DMS153 treated with DMSO at 0.1 percent for 48 hours (cell line): Measurements from ENCODE around the gene PA2G4.
"Not testable (repeated sequence)": the region's sequence is repeated elsewhere in the genome, so short reads cannot be mapped to it uniquely, and the experiment has no call there.

Source experiments
- DNase-seq: peaks from one replicate; lab custom pipeline; 2025; ENCODE audit not compliant: unreplicated experiment; lab: John Stamatoyannopoulos, UW

The PA2G4 gene

DNA sequence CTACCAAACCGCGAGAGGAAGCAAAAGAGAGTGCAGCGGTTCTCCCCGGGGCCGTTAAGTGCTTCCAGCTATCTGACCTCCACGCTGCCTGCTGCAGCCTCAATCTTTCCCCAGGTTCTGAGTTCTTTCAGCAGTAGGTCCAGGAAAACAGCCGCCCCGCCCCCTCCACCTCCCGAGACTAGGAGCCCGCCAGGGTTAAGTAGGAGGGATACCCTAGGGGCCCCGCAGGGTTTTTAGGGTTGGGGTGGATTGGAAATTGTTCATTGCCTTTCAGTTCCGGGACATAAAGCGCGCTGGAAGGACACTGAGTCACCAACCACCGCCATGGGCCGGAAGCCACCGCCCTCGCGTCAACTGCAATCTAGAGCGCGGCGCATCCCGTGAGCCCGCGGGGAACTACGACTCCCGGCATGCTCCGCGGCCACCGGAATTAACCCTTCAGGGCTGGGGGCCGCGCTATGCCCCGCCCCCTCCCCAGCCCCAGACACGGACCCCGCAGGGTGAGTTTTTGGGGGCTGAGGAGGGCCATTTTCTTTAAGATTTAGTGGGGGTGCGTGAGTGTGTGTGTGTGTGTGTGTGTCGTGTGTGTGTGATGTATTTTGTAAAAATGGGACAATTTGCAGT, 47.9 kb downstream of the PA2G4 start, which contains the start of gene MYL6B:
Gene MYL6B (plus strand): TSS at position 456 of the 624 bp plus-strand sequence. CDS start 1,332 bp downstream, outside the sequence.
- peak; percentile 90 for DNase-seq

DNA sequence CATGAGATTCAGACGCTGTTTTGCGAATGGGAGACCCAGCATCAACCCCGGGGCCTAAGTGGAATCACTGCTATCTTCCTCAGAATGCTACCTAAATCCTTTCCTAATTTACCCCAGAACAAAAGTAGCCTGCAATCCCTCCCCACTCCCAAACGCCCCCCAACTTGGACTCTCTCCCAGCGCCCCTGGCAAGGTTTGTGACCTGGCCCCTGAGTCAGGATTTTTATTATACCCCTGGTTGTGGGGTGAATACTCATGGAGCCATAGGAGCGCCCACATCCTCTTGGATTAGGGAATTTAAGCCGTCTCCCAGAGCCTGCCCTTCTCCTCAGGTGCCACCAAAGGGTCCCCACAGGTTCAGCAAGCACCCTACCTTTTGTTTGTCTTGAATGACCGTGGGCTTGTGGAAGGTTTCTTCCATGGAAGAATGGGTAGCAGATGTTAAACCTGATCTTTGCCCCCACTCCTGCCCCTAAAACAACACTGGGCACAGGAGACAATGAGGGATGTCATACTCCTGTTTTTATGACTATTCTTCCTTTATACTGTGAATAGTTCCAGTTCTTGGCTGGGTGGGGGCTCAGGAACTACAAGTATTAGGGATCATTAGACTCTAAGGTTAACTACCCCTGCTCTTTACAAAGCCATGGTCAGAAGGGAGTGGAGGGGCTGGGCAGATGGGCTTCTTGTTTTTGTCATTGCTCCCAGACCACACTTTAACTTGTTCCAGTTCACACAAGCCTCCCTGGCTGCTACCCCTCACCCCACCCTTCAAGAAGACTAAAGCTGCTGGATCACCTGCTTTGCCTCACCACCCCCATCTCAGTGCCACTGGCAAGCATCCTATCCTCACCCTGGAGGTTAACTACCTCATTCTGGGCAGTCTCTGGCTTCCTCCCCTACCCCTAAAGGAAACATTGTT, 48.7 kb downstream of the PA2G4 start:
- no peak for DNase-seq

DNA sequence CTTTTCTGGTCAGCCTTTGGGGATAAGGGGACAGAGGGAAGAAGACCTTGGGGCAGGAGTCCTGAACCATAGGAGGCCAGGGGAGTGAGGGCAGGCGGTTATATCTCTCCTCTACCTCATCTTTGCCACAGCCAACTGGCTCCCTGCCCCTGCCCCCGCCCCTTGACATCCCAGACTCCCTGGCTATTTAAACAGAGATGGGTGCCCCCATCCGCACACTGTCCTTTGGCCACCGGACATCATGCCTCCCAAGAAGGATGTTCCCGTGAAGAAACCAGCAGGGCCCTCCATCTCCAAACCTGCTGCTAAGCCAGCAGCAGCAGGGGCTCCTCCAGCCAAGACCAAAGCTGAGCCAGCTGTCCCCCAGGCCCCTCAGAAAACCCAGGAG, 49.3 kb downstream of the PA2G4 start:
- no peak for DNase-seq

DNA sequence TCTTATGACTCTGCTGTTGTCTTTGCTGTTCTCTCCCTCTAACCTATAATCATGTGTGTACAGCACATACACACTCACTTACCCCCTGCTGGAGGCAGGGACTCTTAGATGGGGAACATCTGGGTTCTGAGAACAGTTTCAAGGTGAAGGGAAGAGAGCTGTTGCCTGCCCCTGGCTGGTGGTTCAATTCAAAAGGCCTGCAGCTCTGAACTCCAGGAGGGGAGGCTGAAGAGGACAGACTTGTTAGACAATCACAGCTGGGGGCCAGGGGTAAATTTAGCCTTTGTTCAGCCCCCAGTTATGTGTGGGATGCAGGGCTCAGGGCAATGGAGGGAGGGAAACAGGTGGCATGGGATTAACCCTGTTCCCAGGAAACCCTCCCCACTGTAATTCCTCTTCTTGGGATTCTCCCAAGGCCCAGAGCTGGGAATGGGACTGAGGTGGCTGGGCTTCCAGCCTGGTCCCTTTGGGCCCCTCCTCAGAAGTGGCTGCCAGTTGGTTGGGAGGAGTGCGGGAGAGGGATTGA, 50.0 kb downstream of the PA2G4 start:
- DNase-seq: no peak

DNA sequence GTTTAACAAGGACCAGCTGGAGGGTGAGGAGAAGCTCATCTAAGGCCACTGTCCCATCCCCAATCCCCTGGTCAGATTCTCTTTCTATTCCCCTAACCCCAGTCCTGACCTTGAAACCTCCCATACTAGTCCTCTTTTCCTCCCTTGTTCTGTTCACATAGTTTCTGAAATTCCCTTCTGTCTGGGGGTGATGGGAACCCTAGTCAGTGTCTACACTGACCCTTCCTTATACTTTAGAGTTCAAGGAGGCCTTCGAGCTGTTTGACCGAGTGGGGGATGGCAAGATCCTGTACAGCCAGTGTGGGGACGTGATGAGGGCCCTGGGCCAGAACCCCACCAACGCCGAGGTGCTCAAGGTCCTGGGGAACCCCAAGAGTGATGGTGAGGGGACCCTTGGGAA, 50.5 kb downstream of the PA2G4 start:
- DNase-seq: no peak

DNA sequence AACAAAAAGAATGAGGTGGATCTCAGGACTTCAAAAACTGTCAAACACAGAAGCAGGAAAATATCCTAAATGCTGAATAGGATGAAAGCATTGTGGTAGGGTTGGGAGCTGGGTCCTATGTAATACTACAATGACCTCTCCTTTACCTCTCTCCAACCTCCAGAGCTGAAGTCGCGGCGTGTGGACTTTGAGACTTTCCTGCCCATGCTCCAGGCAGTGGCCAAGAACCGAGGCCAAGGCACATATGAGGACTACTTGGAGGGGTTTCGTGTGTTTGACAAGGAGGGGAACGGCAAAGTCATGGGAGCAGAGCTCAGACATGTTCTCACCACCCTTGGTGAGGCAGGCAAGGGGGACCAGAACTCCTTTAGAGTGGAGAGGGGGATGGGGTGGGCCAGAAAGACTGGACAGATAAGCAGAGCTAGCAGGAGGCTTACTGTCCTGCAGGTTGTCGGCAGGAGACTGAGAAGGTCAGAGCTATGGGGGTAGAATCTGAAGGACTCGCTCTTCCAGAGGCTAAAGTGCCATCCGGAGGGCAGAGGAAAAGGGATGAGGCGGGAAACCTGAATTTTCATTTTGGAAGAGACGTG, 51.0 kb downstream of the PA2G4 start:
- DNase-seq: no peak

DNA sequence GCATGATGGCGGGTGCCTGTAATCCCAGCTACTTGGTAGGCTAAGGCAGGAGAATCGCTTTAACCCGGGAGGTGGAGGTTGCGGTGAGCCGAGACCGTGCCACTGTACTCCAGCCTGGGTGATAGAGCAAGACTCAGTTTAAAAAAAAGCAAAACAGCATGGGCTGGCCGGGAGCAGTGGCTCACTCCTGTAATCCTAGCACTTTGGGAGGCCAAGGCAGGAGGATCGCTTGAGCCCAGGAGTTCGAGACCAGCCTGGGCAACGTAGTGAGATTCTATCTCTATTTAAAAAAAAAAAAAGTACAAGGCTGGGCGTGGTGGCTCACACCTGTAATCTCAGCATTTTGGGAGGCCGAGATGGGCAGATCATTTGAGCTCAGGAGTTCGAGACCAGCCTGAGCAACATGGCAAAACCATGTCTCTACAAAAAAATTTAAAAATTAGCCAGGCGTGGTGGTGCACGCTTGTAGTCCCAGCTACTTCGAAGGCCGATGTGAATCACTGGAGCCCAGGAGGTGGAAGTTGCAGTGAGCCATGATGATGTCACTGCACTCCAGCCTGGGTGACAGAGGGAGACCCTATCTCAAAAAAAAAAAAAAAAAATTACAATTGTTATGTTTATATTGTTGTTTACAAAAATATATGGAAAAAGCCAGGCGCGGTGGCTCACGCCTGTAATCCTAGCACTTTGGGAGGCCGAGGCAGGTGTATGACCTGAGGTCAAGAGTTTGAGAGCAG, 52.3 kb downstream of the PA2G4 start:
- not testable (repeated sequence) for DNase-seq

DNA sequence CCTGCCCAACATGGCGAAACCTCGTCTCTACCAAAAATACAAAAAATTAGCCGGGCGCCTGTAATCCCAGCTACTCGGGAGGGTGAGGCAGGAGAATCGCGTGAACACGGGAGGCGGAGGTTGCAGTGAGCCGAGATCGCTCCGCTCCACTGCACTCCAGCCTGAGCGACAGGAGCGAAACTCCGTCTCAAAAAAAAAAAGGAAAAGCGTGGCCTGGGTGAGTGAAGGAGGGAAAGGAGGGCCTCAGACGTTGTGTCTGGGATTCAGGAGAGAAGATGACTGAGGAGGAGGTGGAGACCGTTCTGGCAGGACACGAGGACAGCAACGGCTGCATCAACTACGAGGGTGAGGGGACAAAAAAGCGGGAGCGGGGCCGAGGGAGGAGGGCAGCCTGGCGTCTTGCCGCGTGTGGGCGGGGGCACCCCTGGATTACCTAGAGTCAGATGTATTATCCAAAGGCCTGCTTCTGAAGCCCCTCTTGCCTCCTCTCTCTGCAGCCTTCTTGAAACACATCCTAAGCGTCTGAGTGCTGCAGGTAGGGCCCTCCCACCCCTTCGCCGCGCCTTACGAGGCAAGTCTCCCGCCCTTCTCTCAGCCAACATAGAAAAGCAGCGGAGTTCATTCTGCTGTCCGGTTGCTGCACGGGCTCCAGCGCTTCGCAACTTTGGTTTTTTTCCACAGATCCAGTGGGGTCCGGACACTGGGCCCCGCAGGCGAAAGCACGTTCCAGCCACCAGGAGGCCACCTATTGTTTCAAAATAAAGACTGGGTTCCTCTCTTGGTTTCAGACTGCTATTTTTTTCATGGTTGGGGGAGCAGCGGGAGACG, 53.1 kb downstream of the PA2G4 start:
- DNase-seq: peak; percentile 87

DNA sequence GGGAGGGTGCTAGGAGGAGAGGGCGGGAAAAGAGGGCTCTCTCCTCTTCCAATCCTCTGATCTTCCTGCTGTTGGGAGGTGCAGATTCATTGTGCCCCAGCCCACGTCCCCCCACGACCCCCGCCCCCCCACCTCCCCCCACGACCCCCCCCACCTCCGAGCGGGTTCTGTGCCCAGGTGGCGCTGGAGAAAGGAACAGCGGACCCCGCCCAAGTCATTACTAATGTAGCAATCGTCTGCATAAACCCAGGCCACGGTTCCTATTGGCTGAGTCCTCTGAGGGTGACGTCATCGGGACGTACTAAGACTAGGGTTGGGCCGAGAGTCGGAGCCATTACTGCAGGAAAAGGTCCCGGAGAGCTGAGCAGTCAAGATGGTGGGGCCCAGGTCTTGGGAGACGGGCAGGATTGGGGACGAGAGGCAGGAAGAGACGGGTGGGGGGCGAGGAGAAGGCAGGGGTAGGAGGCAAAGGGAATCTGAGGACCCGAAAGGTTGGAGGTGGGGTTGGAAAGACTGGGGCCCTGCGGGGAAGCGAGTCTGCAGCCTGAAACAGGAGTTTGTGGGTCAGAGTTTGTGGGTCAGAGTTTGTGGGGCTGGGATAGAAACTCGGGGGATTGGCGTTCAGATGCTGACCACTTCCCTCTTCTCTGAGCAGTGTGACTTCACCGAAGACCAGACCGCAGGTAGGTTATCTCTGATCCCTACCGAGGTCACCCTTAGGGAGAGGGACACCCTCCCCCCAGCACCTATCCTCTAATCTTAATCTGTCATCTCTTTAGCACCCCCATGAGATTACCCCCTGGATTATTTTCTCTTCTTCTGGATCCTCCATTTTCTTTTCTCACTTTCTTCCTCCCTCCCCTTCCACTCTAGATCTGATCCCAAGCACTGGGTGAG, 53.9 kb downstream of the PA2G4 start, which contains the start of gene MYL6:
Gene MYL6 (plus strand): TSS at position 331 of the 897 bp plus-strand sequence. CDS start 43 bp downstream, at position 374.
- DNase-seq: peak; percentile 95

DNA sequence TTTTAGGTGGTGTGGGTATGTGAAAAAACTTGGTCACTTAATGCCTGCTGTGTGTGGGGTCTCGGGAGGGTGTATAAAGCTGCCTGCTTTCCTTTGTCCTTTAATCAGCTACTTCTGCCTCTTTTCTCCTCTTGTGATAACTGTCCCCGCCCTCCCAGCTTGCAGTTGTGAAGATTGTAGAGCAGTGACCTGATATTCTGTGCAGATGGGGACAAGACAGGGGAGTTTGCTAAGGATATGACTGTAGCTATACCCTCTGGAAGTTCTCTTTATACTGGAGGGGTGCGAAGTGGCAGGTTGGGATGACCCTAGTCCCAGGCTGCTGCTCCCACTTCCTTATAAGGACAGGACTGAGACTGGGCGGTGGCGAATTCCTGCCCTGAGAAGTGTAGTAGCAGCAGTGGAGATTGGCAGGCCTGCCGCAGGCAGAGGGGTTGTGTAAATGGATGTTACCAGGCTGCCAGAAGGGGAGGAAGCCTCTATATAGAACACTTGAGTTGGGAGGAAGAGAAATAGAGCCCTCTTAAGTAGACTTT, 54.6 kb downstream of the PA2G4 start:
- no peak for DNase-seq

DNA sequence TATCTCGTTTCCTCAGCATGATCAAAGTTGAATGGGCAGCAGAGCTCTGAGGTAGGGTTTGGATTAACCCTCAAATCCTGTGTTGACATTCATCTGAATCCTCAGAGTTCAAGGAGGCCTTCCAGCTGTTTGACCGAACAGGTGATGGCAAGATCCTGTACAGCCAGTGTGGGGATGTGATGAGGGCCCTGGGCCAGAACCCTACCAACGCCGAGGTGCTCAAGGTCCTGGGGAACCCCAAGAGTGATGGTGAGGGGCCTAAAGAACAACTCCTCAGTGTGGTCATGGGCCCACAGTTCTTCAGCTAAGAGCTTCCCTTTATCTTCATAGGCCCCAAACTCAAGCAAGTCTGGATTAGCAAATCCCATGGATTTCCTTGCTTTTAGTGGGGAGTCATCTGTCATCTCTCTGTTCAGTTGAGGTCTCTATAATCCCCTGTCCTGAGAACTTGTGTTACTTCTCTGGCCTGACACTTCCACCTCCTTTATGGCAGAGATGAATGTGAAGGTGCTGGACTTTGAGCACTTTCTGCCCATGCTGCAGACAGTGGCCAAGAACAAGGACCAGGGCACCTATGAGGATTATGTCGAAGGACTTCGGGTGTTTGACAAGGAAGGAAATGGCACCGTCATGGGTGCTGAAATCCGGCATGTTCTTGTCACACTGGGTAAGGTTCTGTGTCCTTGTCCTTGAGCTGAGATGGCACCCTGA, 55.3 kb downstream of the PA2G4 start:
- DNase-seq: no peak

DNA sequence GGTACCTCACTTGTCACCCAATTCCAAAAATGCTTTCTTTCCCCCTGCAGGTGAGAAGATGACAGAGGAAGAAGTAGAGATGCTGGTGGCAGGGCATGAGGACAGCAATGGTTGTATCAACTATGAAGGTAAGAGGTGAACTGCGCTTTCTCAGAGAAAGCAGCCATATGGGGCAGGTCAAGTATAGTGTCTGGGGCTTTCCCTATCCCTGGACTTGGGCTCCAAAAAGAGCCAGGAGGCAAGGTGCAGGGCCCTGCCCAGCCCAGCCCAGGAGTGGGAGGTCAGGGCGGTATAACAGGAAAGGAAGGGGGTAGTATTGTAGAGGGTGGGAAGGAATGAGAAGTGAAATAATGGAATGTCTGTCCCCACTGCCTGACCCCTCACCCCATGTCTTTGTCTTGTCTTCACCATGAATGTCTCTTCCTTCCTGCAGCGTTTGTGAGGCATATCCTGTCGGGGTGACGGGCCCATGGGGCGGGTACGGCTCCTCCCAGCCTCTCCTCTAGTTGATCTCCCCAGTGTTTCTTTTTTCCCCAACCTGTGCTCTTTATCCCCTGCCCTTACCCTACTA, 55.9 kb downstream of the PA2G4 start:
- no peak for DNase-seq

DNA sequence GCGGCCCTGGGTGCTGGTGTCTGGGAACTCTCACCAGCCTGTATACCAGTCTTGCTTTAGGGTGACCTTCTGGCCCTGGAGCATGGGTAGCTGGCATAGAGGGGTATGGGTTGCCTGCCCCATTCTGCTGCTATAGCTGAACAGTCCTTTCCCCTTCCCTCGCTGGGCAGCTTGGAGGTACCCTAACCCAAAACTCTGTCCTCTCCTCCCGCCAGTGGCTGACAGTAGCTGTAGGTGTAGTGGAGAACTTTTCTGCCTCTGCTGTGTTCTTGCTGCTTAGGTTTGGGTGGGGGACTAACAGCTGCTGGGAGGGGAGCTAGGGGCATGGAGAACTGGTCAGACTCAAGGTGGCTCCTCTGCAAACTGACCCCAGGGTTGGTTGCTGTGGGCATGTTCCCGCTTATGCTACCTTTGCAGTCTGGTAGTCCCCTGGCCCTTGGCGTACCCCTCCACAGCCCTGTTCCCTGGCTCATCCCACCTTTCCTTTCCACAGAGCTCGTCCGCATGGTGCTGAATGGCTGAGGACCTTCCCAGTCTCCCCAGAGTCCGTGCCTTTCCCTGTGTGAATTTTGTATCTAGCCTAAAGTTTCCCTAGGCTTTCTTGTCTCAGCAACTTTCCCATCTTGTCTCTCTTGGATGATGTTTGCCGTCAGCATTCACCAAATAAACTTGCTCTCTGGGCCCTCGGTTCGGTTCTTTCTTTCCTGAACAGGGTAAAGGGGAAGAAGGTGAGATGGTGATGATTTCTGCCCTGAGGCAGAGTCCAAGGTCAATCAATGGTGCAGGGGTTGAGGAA, 56.7 kb downstream of the PA2G4 start:
- DNase-seq: no peak

DNA sequence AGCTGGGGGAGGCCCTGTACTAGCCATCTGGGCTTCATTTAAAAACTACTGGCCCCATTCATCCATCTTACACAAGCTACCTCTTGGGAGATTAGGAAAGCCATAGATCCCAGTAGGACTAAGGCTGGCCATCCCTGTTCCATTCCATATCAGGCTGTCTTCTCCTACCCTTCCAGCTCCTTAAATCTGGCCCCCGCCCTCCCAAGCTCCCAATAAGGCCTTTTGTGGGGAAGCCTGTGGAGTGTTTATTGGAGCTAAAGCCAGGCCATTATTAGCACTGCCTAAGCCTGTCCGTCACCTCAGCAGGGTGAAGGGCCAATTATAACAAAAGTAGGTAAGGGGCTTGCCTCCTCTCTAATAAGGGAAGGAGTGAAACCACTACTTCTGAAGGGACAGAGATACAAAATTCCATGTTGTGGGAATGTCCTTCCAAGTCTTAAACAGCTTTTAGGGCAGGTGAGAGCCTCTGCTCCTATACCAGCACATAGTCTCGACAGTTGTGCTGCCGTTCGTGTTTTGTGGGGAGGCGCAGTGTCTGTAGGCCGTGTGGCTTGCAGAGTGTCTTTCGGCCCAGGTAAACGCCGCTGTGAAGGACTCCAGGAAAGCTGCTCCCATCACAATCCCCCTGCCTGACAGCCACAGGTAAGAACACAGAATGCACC, 57.5 kb downstream of the PA2G4 start:
- DNase-seq: no peak

DNA sequence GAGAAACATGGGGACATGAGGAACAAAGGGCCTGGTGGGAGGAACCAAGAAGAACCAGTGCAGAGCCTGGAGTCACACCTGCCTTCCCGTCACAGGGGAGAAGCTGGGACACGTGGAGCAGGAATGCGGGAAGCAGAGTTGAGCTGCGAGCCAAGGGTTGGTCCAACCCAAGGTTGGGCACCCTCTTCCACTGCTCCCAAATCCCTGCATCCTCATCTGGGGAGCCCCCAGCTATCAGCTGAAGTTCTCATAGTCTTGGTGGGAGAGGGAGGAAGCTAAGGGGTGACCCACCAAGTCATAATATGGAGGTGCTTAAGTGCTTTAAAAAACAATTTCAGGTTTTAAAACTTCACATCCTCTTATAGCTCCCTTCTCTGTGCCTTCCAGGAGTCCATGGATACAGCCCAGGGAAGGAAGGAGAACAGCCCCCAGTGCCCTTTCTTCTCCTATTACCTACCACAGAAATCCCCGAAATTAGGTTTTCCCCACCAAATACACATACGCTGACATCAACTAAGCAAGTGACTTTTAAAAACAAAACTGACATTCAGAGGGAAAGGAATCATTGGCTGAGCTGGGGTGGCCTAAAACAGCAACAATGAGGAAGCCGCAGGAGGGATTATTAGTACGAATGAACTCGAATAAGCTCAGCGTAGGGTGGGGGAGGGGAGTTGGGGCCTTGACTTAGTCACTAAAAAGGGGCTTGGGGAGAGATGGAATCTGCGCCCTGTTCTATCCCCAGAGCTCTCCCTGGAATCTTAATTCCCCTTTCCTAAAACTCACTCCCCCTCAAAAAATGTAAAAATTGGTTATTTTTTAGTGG, 58.3 kb downstream of the PA2G4 start:
- no peak for DNase-seq
